Measurements from ENCODE around the gene CCDC197.
A peak's percentile ranks its signal among the peaks of the same experiment; 100 is the strongest.

Gene CCDC197

GRCh38 chr14:94050231-94050880 is 53.3 kb downstream of the CCDC197 start:
- no peak overlapping the region for H3K4me2 ChIP-seq (ENCODE audit: low read depth, low read length)
- no peaks in the 10 kb centered on the region for H3K9me3 ChIP-seq (replicated peaks; ENCODE audit: insufficient read depth, low read length)
- no peaks in the 10 kb centered on the region for H3K79me2 ChIP-seq (ENCODE audit: low read length)
- DNase-seq, result no peak
- H3K9me2 ChIP-seq (replicated peaks; ENCODE audit: insufficient read depth, low read length), result no peaks in the 10 kb centered on the region
- peaks cover 15% of the 10 kb centered on the region for H3K4me1 ChIP-seq (ENCODE audit: low read length)
- H3K27ac ChIP-seq (ENCODE audit: low read length), result no peak overlapping the region
- H3K27me3 ChIP-seq (replicated peaks; ENCODE audit: insufficient read depth, low read length), result no peaks in the 10 kb centered on the region
- no peak overlapping the region for H3K4me3 ChIP-seq (ENCODE audit: low read length)
- peaks cover 4% of the 10 kb centered on the region; the same call in 1 of the 2 replicates for H3F3A ChIP-seq (ENCODE audit: insufficient read depth, low read length)
- H3K9ac ChIP-seq (ENCODE audit: low read length), result no peak overlapping the region
- no peaks in the 10 kb centered on the region for H4K20me1 ChIP-seq (ENCODE audit: insufficient read depth, low read length)
- H2AFZ ChIP-seq (ENCODE audit: low read length), result no peak overlapping the region
- no peaks in the 10 kb centered on the region for H3K36me3 ChIP-seq (replicated peaks; ENCODE audit: insufficient read depth, low read length)
- TF ChIP-seq EZH2phosphoT487 (IDR thresholded peaks at IDR 0.05; ENCODE audit: low read length) (no peak), EZH2 (optimal IDR thresholded peaks at IDR 0.05; ENCODE audit: low read depth, low read length) (no peak)
- TF ChIP-seq, protein P1, sequence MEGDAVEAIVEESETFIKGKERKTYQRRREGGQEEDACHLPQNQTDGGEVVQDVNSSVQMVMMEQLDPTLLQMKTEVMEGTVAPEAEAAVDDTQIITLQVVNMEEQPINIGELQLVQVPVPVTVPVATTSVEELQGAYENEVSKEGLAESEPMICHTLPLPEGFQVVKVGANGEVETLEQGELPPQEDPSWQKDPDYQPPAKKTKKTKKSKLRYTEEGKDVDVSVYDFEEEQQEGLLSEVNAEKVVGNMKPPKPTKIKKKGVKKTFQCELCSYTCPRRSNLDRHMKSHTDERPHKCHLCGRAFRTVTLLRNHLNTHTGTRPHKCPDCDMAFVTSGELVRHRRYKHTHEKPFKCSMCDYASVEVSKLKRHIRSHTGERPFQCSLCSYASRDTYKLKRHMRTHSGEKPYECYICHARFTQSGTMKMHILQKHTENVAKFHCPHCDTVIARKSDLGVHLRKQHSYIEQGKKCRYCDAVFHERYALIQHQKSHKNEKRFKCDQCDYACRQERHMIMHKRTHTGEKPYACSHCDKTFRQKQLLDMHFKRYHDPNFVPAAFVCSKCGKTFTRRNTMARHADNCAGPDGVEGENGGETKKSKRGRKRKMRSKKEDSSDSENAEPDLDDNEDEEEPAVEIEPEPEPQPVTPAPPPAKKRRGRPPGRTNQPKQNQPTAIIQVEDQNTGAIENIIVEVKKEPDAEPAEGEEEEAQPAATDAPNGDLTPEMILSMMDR (IDR thresholded peaks at IDR 0.05; ENCODE audit: low read length), result no peak

- no peaks in the 10 kb centered on the region for H3K36me3 ChIP-seq (replicated peaks; ENCODE audit: insufficient read depth, low read length)
- H3K4me2 ChIP-seq (ENCODE audit: low read depth, low read length), result no peak overlapping the region
- no peak for DNase-seq
- H3K27me3 ChIP-seq (replicated peaks; ENCODE audit: insufficient read depth, low read length), result no peaks in the 10 kb centered on the region
- peaks cover 16% of the 10 kb centered on the region for H3K4me1 ChIP-seq (ENCODE audit: low read length)
- peaks cover 6% of the 10 kb centered on the region for H3K79me2 ChIP-seq (ENCODE audit: low read length)
- no peak overlapping the region for H3K9ac ChIP-seq (ENCODE audit: low read length)
- H3K9me2 ChIP-seq (replicated peaks; ENCODE audit: insufficient read depth, low read length), result no peaks in the 10 kb centered on the region
- no peaks in the 10 kb centered on the region for H4K20me1 ChIP-seq (ENCODE audit: insufficient read depth, low read length)
- no peak for TF ChIP-seq EZH2phosphoT487 (IDR thresholded peaks at IDR 0.05; ENCODE audit: low read length)
- no peak for TF ChIP-seq EZH2 (optimal IDR thresholded peaks at IDR 0.05; ENCODE audit: low read depth, low read length)
- TF ChIP-seq, protein P1 (IDR thresholded peaks at IDR 0.05; ENCODE audit: low read length), result no peak
- no peaks in the 10 kb centered on the region for H3K9me3 ChIP-seq (replicated peaks; ENCODE audit: insufficient read depth, low read length)
- H3K4me3 ChIP-seq (ENCODE audit: low read length), result no peak overlapping the region
- H2AFZ ChIP-seq (ENCODE audit: low read length), result no peak overlapping the region
- peaks cover 4% of the 10 kb centered on the region; the same call in 1 of the 2 replicates for H3F3A ChIP-seq (ENCODE audit: insufficient read depth, low read length)
- no peak overlapping the region for H3K27ac ChIP-seq (ENCODE audit: low read length)
These were observed 54.0 kb downstream of the CCDC197 start for GRCh38 chr14:94051115-94051514.

DNA sequence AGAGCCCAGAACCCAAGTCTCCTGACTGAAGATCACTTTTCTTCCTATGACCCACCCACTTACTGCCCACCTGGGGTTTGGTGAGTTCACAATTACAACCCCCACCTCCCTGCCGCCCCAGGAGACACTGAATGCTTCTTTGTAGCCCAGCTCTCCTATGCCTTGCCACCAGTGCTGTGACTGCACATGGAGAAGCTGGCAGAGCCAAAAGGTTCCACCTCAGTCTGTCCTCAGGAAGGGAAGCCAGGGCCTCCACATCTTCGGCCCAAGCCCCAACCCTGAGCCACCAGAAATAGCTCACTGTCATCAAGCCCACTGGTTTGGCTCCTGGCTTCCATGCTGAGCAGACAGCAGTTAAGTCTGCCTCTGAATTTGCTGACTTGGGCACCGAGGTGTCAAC is 54.7 kb downstream of the CCDC197 start:
- no peak overlapping the region for H2AFZ ChIP-seq (ENCODE audit: low read length)
- no peak for DNase-seq
- H3K9ac ChIP-seq (ENCODE audit: low read length), result no peak overlapping the region
- H3K4me2 ChIP-seq (ENCODE audit: low read depth, low read length), result no peak overlapping the region
- H3K27me3 ChIP-seq (replicated peaks; ENCODE audit: insufficient read depth, low read length), result no peaks in the 10 kb centered on the region
- H3K4me1 ChIP-seq (ENCODE audit: low read length), result peaks cover 22% of the 10 kb centered on the region
- no peak overlapping the region for H3K4me3 ChIP-seq (ENCODE audit: low read length)
- H3F3A ChIP-seq (ENCODE audit: insufficient read depth, low read length), result peaks cover 5% of the 10 kb centered on the region; the same call in 1 of the 2 replicates
- H3K9me2 ChIP-seq (replicated peaks; ENCODE audit: insufficient read depth, low read length), result no peaks in the 10 kb centered on the region
- TF ChIP-seq EZH2 (optimal IDR thresholded peaks at IDR 0.05; ENCODE audit: low read depth, low read length) (no peak), EZH2phosphoT487 (IDR thresholded peaks at IDR 0.05; ENCODE audit: low read length) (no peak)
- TF ChIP-seq, protein P1 (IDR thresholded peaks at IDR 0.05; ENCODE audit: low read length), result no peak
- H3K27ac ChIP-seq (ENCODE audit: low read length), result peak overlapping the region; percentile 60
- no peaks in the 10 kb centered on the region for H4K20me1 ChIP-seq (ENCODE audit: insufficient read depth, low read length)
- no peaks in the 10 kb centered on the region for H3K36me3 ChIP-seq (replicated peaks; ENCODE audit: insufficient read depth, low read length)
- H3K9me3 ChIP-seq (replicated peaks; ENCODE audit: insufficient read depth, low read length), result no peaks in the 10 kb centered on the region
- peaks cover 10% of the 10 kb centered on the region for H3K79me2 ChIP-seq (ENCODE audit: low read length)
